Calu3 (cell line): ENCODE data around the gene PLIN4. TPM values are rescaled to one million over a fixed set of nuclear protein-coding genes. Genes with fewer than 3 reads are reported as not detected.

Experiments
- BruUV-seq: library from RNA; stranded (reverse); fragments of 400-500 nt; replicated peaks from 2 replicates; lab custom pipeline; 2021; lab: Mats Ljungman, UMichigan
- CTCF ChIA-PET: fragments of 300-600 bp; sonication (Branson Sonifier 250); formaldehyde crosslinking; loops from one replicate; lab custom pipeline; 2022; ENCODE audit warnings: antibody characterized with exemption; lab: Charles Lee
- DNase-seq: peaks from one replicate; pipeline ENCODE4 v3.0.0; 2022
- H3K27ac Mint-ChIP-seq: one replicate; pipeline ENCODE4 v1.8.0; 2022; ENCODE audit warnings: mixed read lengths; ENCODE audit not compliant: unreplicated experiment
- H3K27me3 Mint-ChIP-seq: one replicate; pipeline ENCODE4 v1.8.0; 2022; ENCODE audit warnings: mixed read lengths; ENCODE audit not compliant: unreplicated experiment
- H3K36me3 Mint-ChIP-seq: one replicate; pipeline ENCODE4 v1.8.0; 2022; ENCODE audit warnings: mild to moderate bottlenecking, moderate library complexity, mixed read lengths; ENCODE audit not compliant: insufficient read depth, unreplicated experiment
- H3K4me1 Mint-ChIP-seq: one replicate; pipeline ENCODE4 v1.8.0; 2022; ENCODE audit warnings: mild to moderate bottlenecking, low read depth, mixed read lengths; ENCODE audit not compliant: unreplicated experiment
- H3K4me3 Mint-ChIP-seq: one replicate; pipeline ENCODE4 v1.8.0; 2022; ENCODE audit warnings: mild to moderate bottlenecking, low read depth, moderate library complexity, mixed read lengths; ENCODE audit not compliant: unreplicated experiment
- H3K9me3 Mint-ChIP-seq: one replicate; pipeline ENCODE4 v1.8.0; 2022; ENCODE audit warnings: low read depth, mixed read lengths; ENCODE audit not compliant: unreplicated experiment
- intact Hi-C: fragments of 100-400 bp; cut with micrococcal nuclease; formaldehyde crosslinking; loops from one replicate; pipeline ENCODE4 v1.10.0; 2022; ENCODE audit not compliant: unreplicated experiment
- total RNA-seq: library from RNA; stranded (reverse); gene quantifications from 2 replicates; pipeline ENCODE4 v1.2.3, GENCODE V29; 2022
- TF ChIP-seq, protein P1 (sequence below): fragments of 200-600 bp; IDR thresholded peaks from one replicate; pipeline ENCODE4 v1.8.0; 2022; ENCODE audit warnings: antibody characterized with exemption; ENCODE audit not compliant: unreplicated experiment

Gene PLIN4
- total RNA-seq, 1 experiment from 2014 or later, result 1.1 TPM

DNA sequence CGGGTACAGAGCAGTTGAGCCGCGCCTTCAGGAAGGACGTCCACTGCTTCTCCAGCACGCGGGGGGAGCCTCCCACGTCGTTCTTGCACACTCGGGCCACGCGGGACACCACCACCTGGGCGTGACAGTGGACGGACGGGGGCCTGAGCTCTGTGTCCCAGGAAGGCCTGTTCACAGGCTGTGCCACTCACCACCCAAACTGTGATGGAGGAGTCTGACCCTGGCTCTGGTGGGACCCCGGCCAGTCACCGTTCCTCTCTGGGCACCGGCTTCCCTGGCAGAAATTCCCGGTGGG lies 34.2 kb upstream of the PLIN4 start:
- no peak for DNase-seq
- Mint-ChIP-seq H3K27me3 (peaks cover 51% of the 10 kb centered on the region), H3K4me1 (no peaks in the 10 kb centered on the region), H3K9me3 (peaks cover 8% of the 10 kb centered on the region), H3K27ac (no peak overlapping the region), H3K36me3 (peaks cover 19% of the 10 kb centered on the region), H3K4me3 (no peak overlapping the region)
- TF ChIP-seq, protein P1, sequence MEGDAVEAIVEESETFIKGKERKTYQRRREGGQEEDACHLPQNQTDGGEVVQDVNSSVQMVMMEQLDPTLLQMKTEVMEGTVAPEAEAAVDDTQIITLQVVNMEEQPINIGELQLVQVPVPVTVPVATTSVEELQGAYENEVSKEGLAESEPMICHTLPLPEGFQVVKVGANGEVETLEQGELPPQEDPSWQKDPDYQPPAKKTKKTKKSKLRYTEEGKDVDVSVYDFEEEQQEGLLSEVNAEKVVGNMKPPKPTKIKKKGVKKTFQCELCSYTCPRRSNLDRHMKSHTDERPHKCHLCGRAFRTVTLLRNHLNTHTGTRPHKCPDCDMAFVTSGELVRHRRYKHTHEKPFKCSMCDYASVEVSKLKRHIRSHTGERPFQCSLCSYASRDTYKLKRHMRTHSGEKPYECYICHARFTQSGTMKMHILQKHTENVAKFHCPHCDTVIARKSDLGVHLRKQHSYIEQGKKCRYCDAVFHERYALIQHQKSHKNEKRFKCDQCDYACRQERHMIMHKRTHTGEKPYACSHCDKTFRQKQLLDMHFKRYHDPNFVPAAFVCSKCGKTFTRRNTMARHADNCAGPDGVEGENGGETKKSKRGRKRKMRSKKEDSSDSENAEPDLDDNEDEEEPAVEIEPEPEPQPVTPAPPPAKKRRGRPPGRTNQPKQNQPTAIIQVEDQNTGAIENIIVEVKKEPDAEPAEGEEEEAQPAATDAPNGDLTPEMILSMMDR, result no peak
- CTCF ChIA-PET, result no interaction called here
- intact Hi-C loops, result no loop called here
- BruUV-seq, result no TSS peak

- no TSS peak for BruUV-seq
- no peak for DNase-seq
- Mint-ChIP-seq H3K9me3 (peaks cover 8% of the 10 kb centered on the region), H3K27ac (no peak overlapping the region), H3K4me1 (no peaks in the 10 kb centered on the region), H3K36me3 (peaks cover under 1% of the 10 kb centered on the region), H3K4me3 (no peak overlapping the region), H3K27me3 (peaks cover 51% of the 10 kb centered on the region)
- CTCF ChIA-PET, result no interaction called here
- TF ChIP-seq, protein P1, result no peak
- intact Hi-C loops, result no loop called here
Observed at GRCh38 chr19:4550479-4551050, 32.3 kb upstream of the PLIN4 start.

GRCh38 chr19:4550018-4550417 lies 31.7 kb upstream of the PLIN4 start:
- peaks cover 51% of the 10 kb centered on the region for H3K27me3 Mint-ChIP-seq
- CTCF ChIA-PET, result no interaction called here
- intact Hi-C loops, result no loop called here
- no peak for DNase-seq
- H3K4me3 Mint-ChIP-seq, result no peak overlapping the region
- H3K36me3 Mint-ChIP-seq, result no peaks in the 10 kb centered on the region
- no peak overlapping the region for H3K27ac Mint-ChIP-seq
- H3K9me3 Mint-ChIP-seq, result peaks cover 8% of the 10 kb centered on the region
- BruUV-seq, result no TSS peak
- H3K4me1 Mint-ChIP-seq, result no peaks in the 10 kb centered on the region
- TF ChIP-seq, protein P1, result no peak

GRCh38 chr19:4548238-4548584 lies 29.9 kb upstream of the PLIN4 start:
- CTCF ChIA-PET, result interaction anchor here (1.2 kb wide), 1 partner anchor 13 kb away, joined by 3 read pairs; the partner anchor contains the start of gene PLIN5
- DNase-seq, result no peak
- no TSS peak for BruUV-seq
- Mint-ChIP-seq H3K4me1 (no peaks in the 10 kb centered on the region), H3K36me3 (no peaks in the 10 kb centered on the region), H3K27ac (no peak overlapping the region), H3K4me3 (no peak overlapping the region), H3K27me3 (peaks cover 34% of the 10 kb centered on the region), H3K9me3 (peaks cover 4% of the 10 kb centered on the region)
- TF ChIP-seq, protein P1, result no peak
- intact Hi-C loops, result no loop called here
